Measurements from ENCODE around the gene MRPL46. TPM values are rescaled to one million over a fixed set of nuclear protein-coding genes. Genes with fewer than 3 reads are reported as not detected.

Gene MRPL46
- total and polyA plus RNA-seq, 2 of the 13 experiments (the other 11 are each of a cell fraction or from before 2014, with no cell fraction given), result 62.9 to 79.2 TPM

DNA sequence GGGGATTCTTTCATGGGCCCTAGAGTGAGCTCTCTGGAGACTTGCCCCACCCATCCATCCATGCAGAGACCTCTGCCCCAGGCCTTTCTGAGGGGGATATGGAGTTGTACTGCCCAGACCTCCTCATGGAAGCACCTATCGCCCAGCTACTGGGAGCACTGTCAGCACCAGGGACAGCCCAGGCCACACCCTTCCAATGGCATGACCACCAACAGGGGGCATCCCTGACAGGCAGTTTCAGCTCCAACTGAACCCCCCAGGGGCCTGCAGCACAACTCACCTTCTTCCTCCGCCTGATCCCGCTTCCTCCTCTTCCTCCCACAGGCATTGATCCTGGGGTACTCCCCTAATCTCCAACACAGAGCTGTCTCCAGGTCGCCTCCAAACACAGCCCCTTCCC, 22.1 kb upstream of the MRPL46 start:
- 90% methylated on average over 4 of the region's 4 CpGs for WGBS (ENCODE audit: low lambda C conversion rate)
- Histone ChIP-seq H3K27me3 (ENCODE audit: control insufficient read depth in 1 of 2, insufficient read depth in 2 of 2, low read length in 2 of 2) (no peaks in the 10 kb centered on the region), H3K4me3 (replicated peaks in 1 of 3; ENCODE audit: insufficient read depth in 1 of 3, low read depth in 2 of 3, low read length in 3 of 3) (no peak overlapping the region), H3K27ac (ENCODE audit: extremely low read length, insufficient read depth, low read length) (no peak overlapping the region), H3K36me3 (replicated peaks in 1 of 2; ENCODE audit: control insufficient read depth in 1 of 2, insufficient read depth in 2 of 2, low read length in 2 of 2) (no peaks in the 10 kb centered on the region), H3K9me3 (ENCODE audit: low read length) (no peaks in the 10 kb centered on the region), H3K79me2 (ENCODE audit: insufficient read depth, low read length) (no peaks in the 10 kb centered on the region), H2AFZ (ENCODE audit: low read length) (no peak overlapping the region), H4K20me1 (ENCODE audit: insufficient read depth, low read length) (no peaks in the 10 kb centered on the region), H3K4me2 (ENCODE audit: low read depth, low read length) (no peak overlapping the region), H3K9ac (ENCODE audit: insufficient read depth, low read depth, low read length) (no peak overlapping the region), H3K4me1 (ENCODE audit: insufficient read depth, low read length) (no peaks in the 10 kb centered on the region)
- intact Hi-C loops (cut with micrococcal nuclease; ENCODE audit: unreplicated experiment) (no loop called here), in situ Hi-C loops (cut with HindIII; ENCODE audit: extremely low pct_ligation_motif_present, low pct_unique_long_range_greater_than_20kb) (no loop called here)
- TF ChIP-seq, protein P1, sequence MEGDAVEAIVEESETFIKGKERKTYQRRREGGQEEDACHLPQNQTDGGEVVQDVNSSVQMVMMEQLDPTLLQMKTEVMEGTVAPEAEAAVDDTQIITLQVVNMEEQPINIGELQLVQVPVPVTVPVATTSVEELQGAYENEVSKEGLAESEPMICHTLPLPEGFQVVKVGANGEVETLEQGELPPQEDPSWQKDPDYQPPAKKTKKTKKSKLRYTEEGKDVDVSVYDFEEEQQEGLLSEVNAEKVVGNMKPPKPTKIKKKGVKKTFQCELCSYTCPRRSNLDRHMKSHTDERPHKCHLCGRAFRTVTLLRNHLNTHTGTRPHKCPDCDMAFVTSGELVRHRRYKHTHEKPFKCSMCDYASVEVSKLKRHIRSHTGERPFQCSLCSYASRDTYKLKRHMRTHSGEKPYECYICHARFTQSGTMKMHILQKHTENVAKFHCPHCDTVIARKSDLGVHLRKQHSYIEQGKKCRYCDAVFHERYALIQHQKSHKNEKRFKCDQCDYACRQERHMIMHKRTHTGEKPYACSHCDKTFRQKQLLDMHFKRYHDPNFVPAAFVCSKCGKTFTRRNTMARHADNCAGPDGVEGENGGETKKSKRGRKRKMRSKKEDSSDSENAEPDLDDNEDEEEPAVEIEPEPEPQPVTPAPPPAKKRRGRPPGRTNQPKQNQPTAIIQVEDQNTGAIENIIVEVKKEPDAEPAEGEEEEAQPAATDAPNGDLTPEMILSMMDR (CRISPR knock-in tag; IDR thresholded peaks at IDR 0.05), result peak; percentile 22
- TF ChIP-seq MLXIP (CRISPR knock-in tag; IDR thresholded peaks at IDR 0.05; ENCODE audit: borderline replicate concordance) (no peak), ZNF263 (CRISPR knock-in tag; IDR thresholded peaks at IDR 0.05) (peak; percentile 59), REST (IDR thresholded peaks at IDR 0.05; ENCODE audit: borderline replicate concordance in 1 of 2, low read depth in 1 of 2, low read length in 2 of 2) (peak; percentile 22 to 83)
- ATAC-seq, result peak; percentile 44
- BruUV-seq (replicated peaks), result no TSS peak
- ChIA-PET CTCF (ENCODE audit: low intra/inter-chr PET ratio, low total read pairs) (no interaction called here), POLR2A (no interaction called here)
- DNase-seq (ENCODE audit: low spot score), result no peak
- FAIRE-seq, result no peak
